Measurements from ENCODE around the gene TCOF1.

Gene TCOF1, protein sequence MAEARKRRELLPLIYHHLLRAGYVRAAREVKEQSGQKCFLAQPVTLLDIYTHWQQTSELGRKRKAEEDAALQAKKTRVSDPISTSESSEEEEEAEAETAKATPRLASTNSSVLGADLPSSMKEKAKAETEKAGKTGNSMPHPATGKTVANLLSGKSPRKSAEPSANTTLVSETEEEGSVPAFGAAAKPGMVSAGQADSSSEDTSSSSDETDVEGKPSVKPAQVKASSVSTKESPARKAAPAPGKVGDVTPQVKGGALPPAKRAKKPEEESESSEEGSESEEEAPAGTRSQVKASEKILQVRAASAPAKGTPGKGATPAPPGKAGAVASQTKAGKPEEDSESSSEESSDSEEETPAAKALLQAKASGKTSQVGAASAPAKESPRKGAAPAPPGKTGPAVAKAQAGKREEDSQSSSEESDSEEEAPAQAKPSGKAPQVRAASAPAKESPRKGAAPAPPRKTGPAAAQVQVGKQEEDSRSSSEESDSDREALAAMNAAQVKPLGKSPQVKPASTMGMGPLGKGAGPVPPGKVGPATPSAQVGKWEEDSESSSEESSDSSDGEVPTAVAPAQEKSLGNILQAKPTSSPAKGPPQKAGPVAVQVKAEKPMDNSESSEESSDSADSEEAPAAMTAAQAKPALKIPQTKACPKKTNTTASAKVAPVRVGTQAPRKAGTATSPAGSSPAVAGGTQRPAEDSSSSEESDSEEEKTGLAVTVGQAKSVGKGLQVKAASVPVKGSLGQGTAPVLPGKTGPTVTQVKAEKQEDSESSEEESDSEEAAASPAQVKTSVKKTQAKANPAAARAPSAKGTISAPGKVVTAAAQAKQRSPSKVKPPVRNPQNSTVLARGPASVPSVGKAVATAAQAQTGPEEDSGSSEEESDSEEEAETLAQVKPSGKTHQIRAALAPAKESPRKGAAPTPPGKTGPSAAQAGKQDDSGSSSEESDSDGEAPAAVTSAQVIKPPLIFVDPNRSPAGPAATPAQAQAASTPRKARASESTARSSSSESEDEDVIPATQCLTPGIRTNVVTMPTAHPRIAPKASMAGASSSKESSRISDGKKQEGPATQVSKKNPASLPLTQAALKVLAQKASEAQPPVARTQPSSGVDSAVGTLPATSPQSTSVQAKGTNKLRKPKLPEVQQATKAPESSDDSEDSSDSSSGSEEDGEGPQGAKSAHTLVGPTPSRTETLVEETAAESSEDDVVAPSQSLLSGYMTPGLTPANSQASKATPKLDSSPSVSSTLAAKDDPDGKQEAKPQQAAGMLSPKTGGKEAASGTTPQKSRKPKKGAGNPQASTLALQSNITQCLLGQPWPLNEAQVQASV (N-terminal part only)

DNA sequence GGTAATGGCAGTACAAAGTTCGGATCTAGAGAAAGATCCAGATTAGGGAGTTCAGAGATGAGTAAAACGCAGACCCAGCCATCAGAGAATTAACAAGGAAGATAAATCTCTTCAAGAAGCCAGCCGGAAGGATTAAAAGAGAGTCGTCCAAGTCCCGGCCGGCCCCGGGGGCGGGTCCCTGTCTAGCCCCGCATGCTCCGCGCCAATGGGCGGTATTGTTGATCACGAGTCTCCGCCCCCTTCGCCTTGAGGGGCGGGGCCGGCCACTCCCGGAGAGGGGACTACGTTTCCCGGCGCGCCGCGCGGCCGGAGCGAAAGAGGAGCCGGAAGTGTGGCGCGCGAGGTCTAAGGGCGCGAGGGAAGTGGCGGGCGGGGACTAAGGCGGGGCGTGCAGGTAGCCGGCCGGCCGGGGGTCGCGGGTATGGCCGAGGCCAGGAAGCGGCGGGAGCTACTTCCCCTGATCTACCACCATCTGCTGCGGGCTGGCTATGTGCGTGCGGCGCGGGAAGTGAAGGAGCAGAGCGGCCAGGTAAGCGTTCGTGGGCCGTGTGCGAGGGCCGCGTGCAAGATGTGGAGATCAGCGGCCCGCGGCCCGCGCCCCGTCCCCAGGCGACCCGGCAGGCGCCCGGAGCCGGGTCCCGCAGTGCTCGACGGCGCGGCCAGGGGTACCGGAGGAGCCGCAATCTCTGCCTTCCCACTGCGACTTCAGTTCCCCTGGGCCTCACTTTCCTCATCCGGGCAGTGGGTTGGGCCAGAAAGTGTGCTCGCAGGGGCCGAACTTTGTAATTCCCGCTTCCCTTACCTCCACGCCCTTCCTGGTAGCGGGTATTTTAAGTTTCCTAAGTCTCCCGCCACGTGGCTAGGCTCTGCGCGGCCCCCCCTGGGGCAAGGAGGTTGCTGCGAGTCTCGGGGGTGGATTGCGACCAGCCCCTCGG, at the start of gene TCOF1:
TSS of gene TCOF1 (plus strand) at position 372 of the 935 bp plus-strand sequence. CDS start at position 422, 50 bp downstream.
- Mint-ChIP-seq H3K4me1 (ENCODE audit: low read depth) (peaks cover 55% of the 10 kb centered on the region), H3K9me3 (no peaks in the 10 kb centered on the region), H3K36me3 (ENCODE audit: low read depth) (peaks cover 34% of the 10 kb centered on the region), H3K27me3 (peaks cover 5% of the 10 kb centered on the region), H3K27ac (peak within 1 kb of the TSS; percentile 77), H3K4me3 (peak within 1 kb of the TSS; percentile 81)
- intact Hi-C loops (cut with micrococcal nuclease), result loop anchor here (10.0 kb wide), 1 partner anchor 223 kb away; no protein-coding TSS in a partner anchor

DNA sequence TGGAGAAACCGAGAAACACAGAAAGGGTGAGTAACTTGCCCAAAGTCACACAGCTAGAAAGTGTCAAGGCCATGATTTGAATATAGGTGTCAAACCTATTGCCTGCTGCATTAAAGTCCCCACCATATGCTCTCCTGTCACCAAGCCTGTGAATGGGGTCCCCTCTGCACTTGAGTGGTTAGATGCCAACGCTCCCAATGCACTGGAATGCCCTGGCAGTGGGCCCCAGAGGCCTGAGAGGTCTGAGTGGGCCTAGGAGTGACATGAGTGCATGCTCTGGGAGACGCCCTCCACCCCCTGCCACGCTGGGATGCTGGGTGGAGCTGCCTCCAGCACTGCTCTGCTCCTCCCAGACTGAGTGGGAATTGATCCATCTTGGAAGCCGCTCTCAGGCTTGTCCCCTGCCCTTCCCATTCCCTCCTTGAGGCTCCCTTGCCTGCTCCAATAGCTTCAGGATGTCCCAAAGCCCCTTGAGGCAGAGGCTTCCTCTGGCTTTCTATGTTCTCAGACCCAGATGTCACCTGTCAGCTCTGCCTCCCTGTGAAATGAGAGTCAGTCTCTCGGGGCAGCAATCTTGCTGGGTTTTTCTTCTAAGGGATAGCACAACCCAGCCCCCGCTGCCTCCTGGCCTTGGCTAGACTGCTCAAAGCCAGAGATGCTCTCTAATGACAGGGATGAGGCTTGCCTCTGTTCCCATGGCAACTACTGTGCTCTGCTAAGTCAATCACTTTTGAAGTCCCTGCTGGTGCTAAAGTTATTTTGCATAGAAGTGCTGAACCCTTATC, 48.2 kb upstream of the TCOF1 start:
- no peaks in the 10 kb centered on the region for H3K36me3 Mint-ChIP-seq (ENCODE audit: low read depth)
- H3K4me3 Mint-ChIP-seq, result no peak overlapping the region
- no peaks in the 10 kb centered on the region for H3K9me3 Mint-ChIP-seq
- H3K27ac Mint-ChIP-seq, result no peak overlapping the region
- no peaks in the 10 kb centered on the region for H3K4me1 Mint-ChIP-seq (ENCODE audit: low read depth)
- intact Hi-C loops (cut with micrococcal nuclease), result no loop called here
- H3K27me3 Mint-ChIP-seq, result peaks cover 12% of the 10 kb centered on the region

DNA sequence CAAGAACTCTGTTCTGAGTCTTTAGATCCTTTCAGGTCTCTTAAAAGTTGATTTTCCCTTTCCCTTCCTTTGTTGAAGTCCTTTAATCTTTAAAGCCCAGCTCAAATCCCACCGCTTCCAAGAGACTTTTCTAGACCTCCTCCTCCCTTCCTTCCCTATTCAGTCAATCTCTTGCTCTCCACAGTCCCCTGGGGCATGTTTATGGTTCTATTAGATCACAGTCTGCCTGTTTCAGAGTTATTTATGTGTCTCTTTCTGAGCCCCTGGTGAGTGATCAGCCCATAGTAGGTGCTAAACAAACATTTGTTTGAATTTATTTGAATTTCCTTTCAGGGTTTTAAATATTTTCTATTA, 47.6 kb upstream of the TCOF1 start:
- Mint-ChIP-seq H3K27ac (no peak overlapping the region), H3K4me3 (no peak overlapping the region), H3K27me3 (peaks cover 9% of the 10 kb centered on the region), H3K9me3 (no peaks in the 10 kb centered on the region), H3K36me3 (ENCODE audit: low read depth) (no peaks in the 10 kb centered on the region), H3K4me1 (ENCODE audit: low read depth) (no peaks in the 10 kb centered on the region)
- intact Hi-C loops (cut with micrococcal nuclease), result no loop called here

DNA sequence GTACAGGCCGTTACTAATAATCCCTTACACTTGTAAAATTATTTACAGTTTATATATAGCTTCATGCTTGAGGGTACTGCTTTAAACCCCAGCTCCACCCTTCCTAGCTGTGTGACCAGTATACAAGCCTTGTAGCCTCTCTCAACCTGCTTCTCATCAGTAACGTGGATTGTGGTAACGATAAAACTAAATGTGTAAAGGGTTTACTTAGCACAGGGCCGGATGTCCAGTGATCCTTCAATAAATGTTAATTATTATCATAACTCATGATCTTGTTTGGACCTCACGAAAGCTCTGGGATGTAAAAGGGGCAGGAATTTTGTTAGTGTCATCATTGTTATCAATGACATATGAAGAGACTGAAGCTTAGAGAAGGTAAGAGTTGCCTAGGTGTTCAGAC, 47.3 kb upstream of the TCOF1 start:
- Mint-ChIP-seq H3K36me3 (ENCODE audit: low read depth) (no peaks in the 10 kb centered on the region), H3K9me3 (no peaks in the 10 kb centered on the region), H3K27me3 (peaks cover 9% of the 10 kb centered on the region), H3K4me1 (ENCODE audit: low read depth) (no peaks in the 10 kb centered on the region), H3K27ac (no peak overlapping the region), H3K4me3 (no peak overlapping the region)
- intact Hi-C loops (cut with micrococcal nuclease), result no loop called here

DNA sequence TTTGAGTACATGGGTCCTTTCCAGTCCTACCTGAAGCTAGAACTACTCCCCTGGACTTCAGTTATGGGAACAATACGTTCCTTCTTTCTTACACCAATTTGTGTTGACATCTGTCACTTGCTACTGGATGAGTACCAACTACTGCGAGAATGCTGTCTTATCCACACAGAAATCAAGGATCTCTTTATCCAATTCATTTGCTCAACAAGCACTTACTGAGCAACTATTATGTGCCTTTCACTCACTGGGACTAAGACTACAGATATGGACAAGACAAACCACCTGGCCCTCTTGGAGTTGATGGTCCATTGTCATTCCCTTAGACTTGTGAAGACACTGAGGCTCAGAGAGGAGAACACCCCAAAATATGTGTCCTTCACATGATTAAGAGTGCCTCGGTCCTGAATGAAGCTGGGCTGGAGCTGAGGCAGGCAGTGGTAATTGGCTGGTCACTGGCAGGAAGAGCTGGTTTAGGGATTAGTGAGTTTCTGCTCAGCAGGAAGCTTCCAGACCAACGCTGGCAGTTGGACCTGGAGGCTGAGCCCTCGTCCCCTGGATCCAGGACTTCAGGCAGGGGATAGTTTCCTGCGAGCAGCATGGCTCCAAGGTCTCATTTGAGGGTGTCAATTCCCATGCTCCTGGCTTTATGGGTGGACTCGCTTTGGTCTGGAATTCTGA, 46.3 kb upstream of the TCOF1 start:
- no peak overlapping the region for H3K27ac Mint-ChIP-seq
- no peaks in the 10 kb centered on the region for H3K4me1 Mint-ChIP-seq (ENCODE audit: low read depth)
- H3K27me3 Mint-ChIP-seq, result peaks cover 9% of the 10 kb centered on the region
- H3K36me3 Mint-ChIP-seq (ENCODE audit: low read depth), result no peaks in the 10 kb centered on the region
- H3K9me3 Mint-ChIP-seq, result no peaks in the 10 kb centered on the region
- H3K4me3 Mint-ChIP-seq, result no peak overlapping the region
- intact Hi-C loops (cut with micrococcal nuclease), result no loop called here

DNA sequence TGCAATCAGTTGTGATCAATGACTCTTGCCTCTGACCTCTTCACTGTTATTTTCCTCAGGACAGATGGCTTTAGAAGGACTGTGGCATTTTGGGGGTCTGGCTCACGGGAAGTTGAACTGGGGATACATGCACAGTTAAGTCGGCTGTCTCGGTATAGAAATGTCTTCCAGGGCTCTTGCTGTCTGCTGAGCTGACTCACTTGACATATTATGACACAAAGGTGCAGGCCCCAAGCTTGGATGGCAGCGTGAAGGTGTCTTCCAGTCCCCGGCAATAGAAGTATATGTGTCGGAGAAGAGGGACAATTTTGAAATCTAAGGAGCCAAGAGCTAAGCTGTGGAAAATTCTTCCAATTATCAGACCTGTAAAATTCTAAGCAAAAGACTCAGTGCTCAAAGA, 45.0 kb upstream of the TCOF1 start:
- Mint-ChIP-seq H3K4me3 (no peak overlapping the region), H3K36me3 (ENCODE audit: low read depth) (no peaks in the 10 kb centered on the region), H3K9me3 (no peaks in the 10 kb centered on the region), H3K4me1 (ENCODE audit: low read depth) (no peaks in the 10 kb centered on the region), H3K27ac (no peak overlapping the region), H3K27me3 (peaks cover 9% of the 10 kb centered on the region)
- intact Hi-C loops (cut with micrococcal nuclease), result no loop called here

DNA sequence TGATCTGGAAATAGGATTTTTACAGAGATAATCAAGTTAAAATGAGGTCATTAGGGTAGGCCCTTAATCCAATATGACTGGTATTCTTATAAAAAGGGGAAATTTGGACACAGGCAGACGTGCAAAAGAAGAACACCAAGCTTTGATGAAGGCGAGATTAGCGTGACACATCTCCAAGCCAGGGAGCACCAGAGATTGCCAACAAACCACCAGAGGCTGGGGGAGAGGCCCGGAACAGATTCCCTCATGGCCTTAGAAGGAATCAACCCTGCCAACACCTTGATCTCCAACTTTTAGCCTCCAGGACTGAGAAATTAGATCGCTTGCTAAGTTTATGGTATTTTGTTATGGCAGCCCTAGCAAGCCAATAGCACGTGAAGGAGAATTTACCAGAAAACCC, 44.0 kb upstream of the TCOF1 start:
- Mint-ChIP-seq H3K4me3 (no peak overlapping the region), H3K9me3 (no peaks in the 10 kb centered on the region), H3K4me1 (ENCODE audit: low read depth) (no peaks in the 10 kb centered on the region), H3K36me3 (ENCODE audit: low read depth) (no peaks in the 10 kb centered on the region), H3K27ac (no peak overlapping the region), H3K27me3 (peaks cover 10% of the 10 kb centered on the region)
- intact Hi-C loops (cut with micrococcal nuclease), result no loop called here

DNA sequence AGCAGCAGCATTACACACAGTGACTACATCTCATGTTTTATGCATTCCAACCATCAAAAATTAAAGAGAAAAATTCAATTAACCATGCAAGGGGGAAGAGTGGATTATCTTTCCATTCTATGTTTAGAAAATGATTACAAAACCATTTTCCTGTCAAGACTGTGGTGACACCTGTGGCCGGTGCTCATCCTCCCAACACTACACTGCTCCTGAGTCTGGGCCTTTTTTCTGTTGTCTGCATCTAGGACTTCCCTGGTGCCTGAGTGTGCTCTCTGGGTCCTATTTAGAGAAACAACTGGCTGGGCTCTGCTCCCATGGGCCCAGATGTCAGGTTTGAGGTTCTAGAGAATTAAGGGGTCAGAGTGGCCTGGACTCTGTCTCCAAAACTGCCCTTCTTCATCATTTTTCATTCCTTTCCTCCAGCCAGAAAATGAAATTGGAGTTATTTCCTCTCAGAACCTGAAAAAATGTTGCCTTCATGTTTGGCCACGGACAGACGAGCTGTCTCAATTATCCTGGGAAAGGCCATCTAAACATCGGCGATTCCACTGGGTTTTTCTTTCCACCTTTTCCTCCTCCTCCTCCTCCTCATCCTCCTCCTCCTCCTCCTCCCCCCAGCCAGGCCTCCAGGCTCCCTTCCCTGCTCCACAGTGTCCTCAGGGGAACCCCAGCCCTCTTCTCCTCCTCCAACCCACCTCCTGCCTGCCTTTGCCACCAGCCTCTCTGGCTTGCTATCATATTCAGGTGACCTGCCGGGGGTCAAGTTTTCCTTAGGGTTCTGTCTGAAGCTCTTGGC, 43.4 kb upstream of the TCOF1 start:
- Mint-ChIP-seq H3K9me3 (no peaks in the 10 kb centered on the region), H3K4me3 (no peak overlapping the region), H3K27ac (no peak overlapping the region)

DNA sequence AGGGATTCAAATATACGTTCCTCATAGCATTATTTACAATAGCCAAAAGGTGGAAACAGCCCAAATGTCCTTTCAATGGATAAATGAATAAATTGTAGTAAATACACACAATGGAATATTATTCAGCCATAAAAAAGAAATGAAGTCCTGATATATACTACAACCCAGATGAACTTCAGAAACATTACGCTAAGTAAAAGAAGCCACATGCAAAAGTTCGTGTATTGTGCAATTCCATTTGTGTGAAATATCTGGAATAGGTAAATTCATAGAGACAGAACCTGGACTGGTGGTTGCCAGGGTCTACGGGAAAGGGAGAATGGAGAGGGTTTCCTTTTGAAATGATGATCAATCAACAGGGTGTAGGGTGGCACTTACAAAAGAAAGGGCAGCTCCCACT, 42.3 kb upstream of the TCOF1 start:
- Mint-ChIP-seq H3K4me1 (ENCODE audit: low read depth) (no peaks in the 10 kb centered on the region), H3K36me3 (ENCODE audit: low read depth) (no peaks in the 10 kb centered on the region), H3K27ac (no peak overlapping the region), H3K9me3 (no peaks in the 10 kb centered on the region), H3K27me3 (peaks cover 5% of the 10 kb centered on the region), H3K4me3 (no peak overlapping the region)
- intact Hi-C loops (cut with micrococcal nuclease), result no loop called here

More for the DNA sequence above, 43.4 kb upstream of the TCOF1 start:
- peaks cover 10% of the 10 kb centered on the region for H3K27me3 Mint-ChIP-seq
- H3K4me1 Mint-ChIP-seq (ENCODE audit: low read depth), result no peaks in the 10 kb centered on the region
- intact Hi-C loops (cut with micrococcal nuclease), result no loop called here
- H3K36me3 Mint-ChIP-seq (ENCODE audit: low read depth), result no peaks in the 10 kb centered on the region

DNA sequence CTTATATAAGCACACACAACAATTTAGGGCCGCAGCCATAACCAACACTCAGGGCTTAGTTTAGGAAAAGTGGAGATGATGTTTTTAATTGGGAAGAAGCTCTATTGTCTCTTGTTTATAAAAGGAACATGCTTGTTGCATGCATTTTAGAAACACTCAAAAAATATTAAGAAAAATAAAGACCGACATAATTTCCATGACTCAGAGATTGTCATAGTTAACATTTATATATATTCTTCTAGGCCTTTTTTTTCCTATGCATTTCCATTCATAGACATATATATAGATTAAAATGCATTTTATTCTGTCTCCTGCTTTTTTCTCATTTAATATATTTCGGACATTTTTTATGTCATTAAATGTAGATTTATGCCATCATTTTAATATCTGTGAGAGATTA, 41.2 kb upstream of the TCOF1 start:
- no peaks in the 10 kb centered on the region for H3K9me3 Mint-ChIP-seq
- no peaks in the 10 kb centered on the region for H3K36me3 Mint-ChIP-seq (ENCODE audit: low read depth)
- H3K27ac Mint-ChIP-seq, result no peak overlapping the region
- H3K4me3 Mint-ChIP-seq, result no peak overlapping the region
- H3K27me3 Mint-ChIP-seq, result peaks cover 3% of the 10 kb centered on the region
- no peaks in the 10 kb centered on the region for H3K4me1 Mint-ChIP-seq (ENCODE audit: low read depth)
- intact Hi-C loops (cut with micrococcal nuclease), result no loop called here

DNA sequence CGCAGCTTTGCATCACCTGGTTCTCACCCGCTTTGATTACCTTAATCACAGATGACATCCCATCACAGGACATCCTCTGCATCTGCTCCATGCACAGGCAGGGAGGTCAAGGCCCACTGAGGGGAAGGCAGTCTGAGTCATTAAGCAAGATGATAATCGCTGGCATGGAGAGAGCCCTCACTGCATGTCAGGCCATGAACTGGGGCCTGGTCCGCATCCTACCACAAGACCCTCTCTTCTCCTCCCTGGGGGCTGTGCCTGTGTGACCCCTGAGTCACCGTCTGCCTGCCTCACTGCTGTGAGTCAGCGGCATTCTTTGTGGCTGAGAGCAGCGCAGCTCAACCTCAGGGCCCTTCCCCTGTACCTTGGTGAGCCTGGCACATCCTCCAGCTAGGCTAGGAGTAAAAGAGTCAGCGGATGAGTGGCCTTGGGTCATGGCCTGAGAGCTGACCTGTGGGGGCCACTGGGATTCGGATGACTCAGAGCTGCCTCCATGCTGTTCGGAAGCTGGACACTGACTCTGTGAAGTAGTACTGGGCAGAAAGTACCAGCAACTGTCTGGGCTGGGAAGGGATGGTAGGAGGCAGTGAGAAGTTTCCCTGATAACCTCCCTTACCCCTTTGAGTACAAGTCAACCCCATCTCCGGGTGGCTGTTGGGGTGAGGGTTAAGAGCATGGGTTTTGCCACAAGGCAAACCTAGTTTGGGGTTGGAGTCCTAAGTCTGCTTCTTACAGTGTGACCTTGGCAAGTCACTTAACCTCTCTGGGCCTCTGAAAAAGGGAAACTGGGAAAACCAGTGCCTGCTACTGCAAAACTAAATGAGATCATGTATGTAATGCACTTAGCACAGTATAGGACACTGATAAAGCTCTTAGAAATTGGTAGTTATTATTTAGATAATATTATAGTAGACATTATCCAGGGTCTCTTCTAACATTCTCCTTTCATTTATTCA, 40.2 kb upstream of the TCOF1 start:
- H3K9me3 Mint-ChIP-seq, result no peaks in the 10 kb centered on the region
- no peak overlapping the region for H3K27ac Mint-ChIP-seq
- no peaks in the 10 kb centered on the region for H3K36me3 Mint-ChIP-seq (ENCODE audit: low read depth)
- no peak overlapping the region for H3K4me3 Mint-ChIP-seq
- intact Hi-C loops (cut with micrococcal nuclease), result no loop called here
- peaks cover 1% of the 10 kb centered on the region for H3K27me3 Mint-ChIP-seq
- no peaks in the 10 kb centered on the region for H3K4me1 Mint-ChIP-seq (ENCODE audit: low read depth)

Data from dendritic cell treated with granulocyte-macrophage colony-stimulating factor and Interleukin-4, amounts not matched to agents 40 ng/mL and 50 ng/mL, for 4 days (primary cell).